IPS DF 19.7 (cell line): ENCODE measurements around the gene RAD23A.
"Not testable (repeated sequence)": the region's sequence is repeated elsewhere in the genome, so short reads cannot be mapped to it uniquely, and the experiment has no call there.

Source experiments
- DNase-seq: peaks from one replicate; pipeline ENCODE4 v3.0.0-alpha.2; 2013; ENCODE audit warnings: low read depth, low spot score

RAD23A gene

GRCh38 chr19:12955575-12955974 lies 9.9 kb downstream of the RAD23A start:
- DNase-seq, result not testable (repeated sequence)

DNA sequence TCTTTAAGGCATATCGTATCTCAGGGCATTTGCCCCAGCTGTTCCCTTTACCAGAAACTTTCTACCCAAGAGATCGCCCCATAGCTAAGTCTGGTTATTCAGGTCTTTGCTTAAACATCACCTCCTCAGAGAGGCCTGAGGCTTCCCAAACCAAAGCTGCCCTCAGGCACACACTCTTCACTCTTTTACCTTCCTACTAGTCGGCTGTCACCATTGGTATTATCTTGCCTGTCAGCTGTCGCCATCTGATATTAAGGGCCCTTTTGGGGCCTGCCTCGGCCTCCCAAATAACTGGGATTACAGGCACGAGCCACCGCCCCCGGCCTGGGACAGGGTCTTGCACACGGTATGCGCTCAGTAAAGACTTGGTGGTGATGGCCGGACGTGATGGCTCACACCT lies 10.3 kb downstream of the RAD23A start:
- DNase-seq, result no peak

DNA sequence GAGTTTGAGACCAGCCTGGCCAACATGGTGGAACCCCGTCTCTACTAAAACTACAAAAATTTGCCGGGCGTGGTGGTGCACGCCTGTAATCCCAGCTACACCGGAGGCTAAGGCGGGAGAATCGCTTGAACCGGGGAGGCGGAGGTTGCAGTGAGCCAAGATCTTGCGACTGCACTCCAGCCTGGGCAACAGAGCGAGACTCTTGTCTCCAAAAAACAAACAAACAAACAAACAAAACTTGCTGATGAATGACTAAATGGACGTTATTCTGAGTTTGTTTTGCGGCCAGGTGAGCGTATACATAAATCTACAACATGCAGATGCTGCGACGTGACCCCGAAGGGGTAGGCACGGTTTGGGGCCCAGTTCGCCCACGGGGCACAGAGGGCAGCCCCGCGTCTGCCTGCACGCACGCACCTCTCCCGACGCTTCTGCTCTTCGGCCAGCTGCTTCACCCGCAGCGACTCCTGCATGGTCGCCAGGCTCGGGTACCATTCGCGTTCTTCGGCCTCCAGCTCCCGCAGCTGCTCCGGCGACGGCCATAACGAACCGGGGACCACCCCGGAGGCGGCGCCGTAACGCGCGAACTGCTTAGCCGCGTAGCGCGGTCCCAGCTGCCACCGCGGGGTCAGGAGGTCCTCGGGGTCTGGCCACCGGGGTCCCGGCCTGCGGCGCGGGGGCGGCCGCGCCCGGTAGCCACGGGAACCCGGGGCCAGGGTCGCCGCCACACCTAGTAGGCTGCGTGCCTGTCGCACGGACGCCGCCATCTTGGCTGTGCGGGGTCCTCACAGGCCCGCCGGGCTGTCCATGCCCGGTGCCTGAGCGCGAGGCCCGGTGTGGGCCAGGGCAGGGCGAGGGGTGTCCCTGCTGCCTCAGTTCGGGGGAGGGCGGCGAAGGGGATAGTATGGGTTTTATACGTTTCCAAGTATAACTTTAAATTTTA lies 11.1 kb downstream of the RAD23A start, which contains the start of gene GADD45GIP1:
GADD45GIP1 (minus strand) TSS at position 778 of the 943 bp plus-strand sequence; CDS start at position 767, 11 bp downstream.
- DNase-seq, result no peak

- DNase-seq, result not testable (repeated sequence)
These were observed 11.8 kb downstream of the RAD23A start for GRCh38 chr19:12957389-12957952.

DNA sequence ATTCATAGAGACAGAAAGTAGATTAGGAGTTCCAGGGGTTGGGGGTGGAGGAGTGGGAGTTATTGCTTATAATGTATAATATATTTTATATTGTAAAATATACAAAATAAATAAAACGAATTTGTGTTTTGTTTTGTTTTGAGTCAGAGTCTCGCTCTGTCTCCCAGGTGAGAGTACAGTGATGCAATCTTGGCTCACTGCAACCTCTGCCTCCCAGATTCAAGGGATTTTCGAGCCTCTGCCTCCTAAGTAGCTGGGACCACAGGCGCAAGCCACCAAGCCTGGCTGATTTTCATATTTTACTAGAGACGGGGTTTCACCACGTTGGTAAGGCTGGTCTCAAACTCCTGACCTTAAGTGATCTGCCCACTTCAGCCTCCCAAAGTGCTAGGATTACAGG lies 13.8 kb downstream of the RAD23A start:
- no peak for DNase-seq

- no peak for DNase-seq
These were observed 19.6 kb downstream of the RAD23A start for GRCh38 chr19:12965017-12965811.

DNA sequence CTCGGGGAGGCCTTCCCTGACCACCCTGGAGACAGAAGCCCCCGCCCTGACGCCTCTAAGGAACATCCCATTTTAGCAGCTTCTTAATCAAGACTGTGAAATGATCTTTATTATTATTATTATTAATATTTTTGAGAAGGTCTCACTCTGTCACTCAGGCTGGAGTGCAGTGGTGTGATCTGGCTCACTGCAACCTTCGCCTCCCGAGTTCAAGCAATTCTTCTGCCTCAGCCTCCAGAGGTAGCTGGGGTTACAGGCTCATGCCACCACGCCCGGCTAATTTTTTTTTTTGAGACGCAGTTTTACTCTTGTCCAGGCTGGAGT lies 20.1 kb downstream of the RAD23A start:
- DNase-seq, result no peak

DNA sequence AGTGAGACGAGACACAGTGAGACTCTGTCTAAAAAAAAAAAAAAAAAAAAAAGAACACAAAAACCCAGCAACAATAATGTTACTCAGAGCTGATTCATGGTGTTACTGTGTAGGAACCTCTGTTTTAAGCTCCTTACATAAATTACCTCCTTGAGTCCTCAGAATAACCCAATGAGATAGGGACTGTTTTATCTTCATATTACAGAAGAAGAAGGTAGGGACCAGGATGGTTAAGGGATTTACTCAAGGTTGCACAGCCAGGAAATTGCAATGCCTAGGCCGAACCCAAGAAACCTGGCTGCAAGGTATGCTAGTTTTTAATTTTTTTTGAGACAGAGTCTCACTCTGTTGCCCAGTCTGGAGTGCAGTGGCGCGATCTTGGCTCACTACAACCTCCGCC lies 22.2 kb downstream of the RAD23A start:
- DNase-seq, result no peak

GRCh38 chr19:12969292-12969988 lies 23.8 kb downstream of the RAD23A start, which contains the start of gene DAND5:
TSS of gene DAND5 (plus strand) at chr19:12969576. CDS start at chr19:12969661, 85 bp downstream.
- no peak for DNase-seq

DNA sequence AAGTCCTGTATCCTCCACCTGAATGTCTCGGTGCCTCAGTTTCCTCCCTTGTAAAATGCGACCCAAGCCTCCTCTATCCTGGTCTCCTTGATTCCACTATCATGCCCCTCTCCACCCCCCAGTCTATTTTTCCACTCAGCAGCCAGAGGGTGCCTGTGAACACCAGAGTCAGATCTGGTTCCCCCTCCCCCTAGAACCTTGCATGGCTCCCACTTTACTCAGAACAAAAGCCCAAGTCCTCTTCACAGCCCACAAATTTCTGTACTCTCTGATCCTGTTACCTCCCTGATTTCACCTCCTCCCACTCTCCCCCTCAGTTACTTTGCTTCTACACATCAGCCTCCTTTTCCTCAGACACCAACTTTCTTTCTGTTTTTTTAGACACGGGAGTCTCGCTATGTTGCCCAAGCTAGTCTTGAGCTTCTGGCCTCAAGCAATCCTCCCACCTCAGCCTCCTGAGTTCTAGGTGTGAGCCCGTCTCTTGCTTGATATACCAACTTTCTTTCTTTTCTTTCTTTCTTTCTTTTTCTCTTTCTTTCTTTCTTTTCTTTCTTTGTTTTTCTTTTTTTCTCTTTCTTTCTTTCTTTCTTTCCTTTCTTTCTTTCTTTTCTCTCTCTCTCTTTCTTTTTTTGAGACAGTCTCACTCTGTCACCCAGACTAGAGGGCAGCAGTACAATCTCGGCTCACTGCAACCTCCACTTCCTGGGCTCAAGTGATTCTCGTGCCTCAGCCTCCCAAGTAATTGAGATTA lies 24.6 kb downstream of the RAD23A start:
- DNase-seq, result no peak

- no peak for DNase-seq
These were observed 27.6 kb downstream of the RAD23A start for GRCh38 chr19:12973236-12973635.

DNA sequence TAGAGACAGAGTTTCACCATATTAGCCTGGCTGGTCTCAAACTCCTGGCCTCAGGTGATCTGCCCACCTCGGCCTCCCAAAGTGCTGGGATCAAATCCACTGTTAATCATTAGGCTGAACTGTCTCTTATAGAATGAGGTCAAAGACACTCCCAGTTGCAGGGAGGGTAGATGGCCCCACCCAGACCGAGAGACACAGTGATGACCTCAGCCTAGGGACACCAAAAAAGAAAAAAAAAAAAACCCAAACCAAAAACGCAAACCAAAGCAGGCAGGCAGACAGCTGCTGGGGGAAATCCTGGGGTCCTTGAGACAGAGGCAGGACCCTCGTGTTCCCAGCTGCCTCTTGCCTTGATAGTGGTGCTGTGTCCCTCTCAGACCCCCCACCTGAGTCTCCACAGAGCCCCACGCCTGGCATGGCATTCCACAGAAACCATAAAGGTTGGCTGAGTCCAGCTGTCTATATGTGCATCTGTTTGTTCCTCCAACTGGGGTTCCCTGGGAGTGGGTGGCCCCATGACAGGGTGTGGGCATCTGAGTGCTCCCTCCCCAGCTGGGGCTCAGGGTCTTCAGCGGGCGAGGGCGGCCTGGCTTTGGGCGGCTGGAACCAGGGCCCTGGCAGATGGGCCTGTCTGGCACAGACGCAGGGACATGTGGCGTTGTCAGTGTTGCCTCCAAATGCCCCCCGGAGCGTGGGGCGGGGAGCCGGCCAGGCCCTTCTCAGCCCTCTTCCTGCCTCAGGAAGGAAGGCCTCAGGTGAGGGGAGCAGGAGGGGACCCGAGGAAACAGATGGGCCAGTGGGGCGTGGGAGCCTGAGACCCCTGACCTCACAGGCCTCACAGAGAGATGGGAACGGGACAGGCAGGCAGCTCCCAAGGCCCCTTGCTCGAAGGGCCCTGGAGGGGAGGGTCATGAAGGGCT lies 28.9 kb downstream of the RAD23A start:
- DNase-seq, result no peak

DNA sequence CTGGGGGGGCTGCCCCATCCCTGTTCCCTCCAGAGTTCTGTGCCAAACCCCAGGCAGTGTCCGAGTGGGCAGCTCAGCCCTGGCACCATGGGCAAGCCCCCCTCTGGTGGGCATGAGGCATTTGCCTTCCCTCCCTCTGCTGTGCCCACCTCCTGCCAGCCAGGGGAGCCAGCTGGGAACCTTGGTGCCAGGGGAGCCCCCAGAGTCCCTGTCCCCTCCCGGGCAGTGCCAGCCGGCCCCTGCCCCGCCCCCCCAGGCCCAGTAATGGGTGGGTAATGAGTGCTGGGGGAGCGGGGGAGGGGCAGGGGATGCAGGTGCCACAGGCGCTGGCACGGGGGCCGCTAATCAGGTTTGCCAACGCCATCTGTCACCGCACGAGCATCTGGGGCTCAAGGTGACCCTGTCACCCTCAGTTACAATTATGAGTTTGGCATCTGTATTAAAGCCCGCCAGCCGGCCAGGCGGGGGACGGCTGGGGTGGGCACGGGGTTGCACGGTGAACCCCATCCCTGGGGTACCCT lies 29.6 kb downstream of the RAD23A start:
- DNase-seq, result no peak

DNA sequence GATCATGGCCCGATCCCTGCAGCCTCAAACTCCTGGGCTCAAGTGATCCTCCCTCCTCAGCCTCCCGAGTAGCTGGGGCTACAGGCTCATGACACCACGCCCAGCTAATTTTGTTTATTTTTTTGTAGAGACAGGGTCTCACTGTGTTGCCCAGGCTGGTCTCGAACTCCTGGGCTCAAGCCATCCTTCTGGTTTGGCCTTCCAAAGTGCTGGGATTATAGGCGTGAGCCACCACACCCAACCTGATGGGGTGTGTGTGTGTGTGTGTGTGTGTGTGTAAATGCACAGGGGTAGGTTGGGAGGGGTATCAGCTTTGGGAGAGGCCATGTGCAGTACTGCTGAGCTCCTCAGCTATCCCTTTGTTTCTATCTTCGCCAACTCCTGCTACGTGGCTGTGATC lies 30.4 kb downstream of the RAD23A start:
- not testable (repeated sequence) for DNase-seq

DNA sequence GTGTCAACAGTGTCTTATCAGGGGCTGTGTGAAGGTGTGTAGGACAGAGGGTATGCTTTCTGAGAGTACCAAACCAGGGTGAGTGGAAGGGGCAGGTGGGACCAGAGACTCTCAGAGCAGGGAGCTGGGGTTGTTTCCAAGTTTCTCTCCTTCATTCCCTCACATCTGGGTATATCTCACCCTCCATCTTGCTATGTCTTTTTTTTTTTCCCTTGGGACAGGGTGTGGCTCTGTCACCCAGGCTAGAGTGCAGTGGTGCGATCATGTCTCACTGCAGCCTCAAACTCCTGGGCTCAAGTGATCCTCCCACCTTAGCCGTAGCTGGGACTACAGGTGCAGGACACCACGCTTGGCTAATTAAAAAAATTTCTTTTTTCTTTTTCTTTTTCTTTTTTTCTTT lies 34.3 kb downstream of the RAD23A start:
- no peak for DNase-seq

GRCh38 chr19:12982648-12983047 lies 37.0 kb downstream of the RAD23A start:
- no peak for DNase-seq

- DNase-seq, result no peak
These were observed 37.4 kb downstream of the RAD23A start for GRCh38 chr19:12983091-12983490.

- no peak for DNase-seq
These were observed 38.0 kb downstream of the RAD23A start for GRCh38 chr19:12983542-12984142.

DNA sequence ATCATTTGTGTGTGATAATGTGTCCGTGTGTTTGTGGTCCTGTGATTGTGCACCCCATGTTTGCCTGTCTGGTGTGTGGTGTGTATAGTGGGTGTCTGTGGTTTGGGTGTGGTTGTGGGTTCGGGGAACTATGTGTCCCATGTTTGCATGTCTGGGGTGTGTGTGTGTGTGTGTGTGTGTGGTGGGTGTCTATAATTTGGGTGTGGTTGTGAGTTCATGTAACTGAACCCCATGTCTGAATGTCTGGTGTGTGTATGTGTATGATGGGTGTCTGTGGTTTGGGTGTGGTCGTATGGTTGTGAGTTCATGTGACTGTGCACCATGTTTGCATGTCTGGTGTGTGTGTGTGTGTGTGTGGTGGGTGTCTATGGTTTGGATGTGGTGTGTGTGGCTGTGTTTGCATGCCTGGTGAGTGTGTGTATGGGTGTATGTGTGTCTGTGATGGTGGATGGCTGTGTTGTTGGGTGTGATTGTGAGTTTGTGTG lies 38.5 kb downstream of the RAD23A start:
- no peak for DNase-seq
